Measurements from ENCODE around the gene ZNF688. TPM values are rescaled to one million over a fixed set of nuclear protein-coding genes. Genes with fewer than 3 reads are reported as not detected.

The ZNF688 gene
- total and polyA plus RNA-seq, 2 of the 13 experiments (the other 11 are each of a cell fraction or from before 2014, with no cell fraction given) = 2.4 to 5.4 TPM

DNA sequence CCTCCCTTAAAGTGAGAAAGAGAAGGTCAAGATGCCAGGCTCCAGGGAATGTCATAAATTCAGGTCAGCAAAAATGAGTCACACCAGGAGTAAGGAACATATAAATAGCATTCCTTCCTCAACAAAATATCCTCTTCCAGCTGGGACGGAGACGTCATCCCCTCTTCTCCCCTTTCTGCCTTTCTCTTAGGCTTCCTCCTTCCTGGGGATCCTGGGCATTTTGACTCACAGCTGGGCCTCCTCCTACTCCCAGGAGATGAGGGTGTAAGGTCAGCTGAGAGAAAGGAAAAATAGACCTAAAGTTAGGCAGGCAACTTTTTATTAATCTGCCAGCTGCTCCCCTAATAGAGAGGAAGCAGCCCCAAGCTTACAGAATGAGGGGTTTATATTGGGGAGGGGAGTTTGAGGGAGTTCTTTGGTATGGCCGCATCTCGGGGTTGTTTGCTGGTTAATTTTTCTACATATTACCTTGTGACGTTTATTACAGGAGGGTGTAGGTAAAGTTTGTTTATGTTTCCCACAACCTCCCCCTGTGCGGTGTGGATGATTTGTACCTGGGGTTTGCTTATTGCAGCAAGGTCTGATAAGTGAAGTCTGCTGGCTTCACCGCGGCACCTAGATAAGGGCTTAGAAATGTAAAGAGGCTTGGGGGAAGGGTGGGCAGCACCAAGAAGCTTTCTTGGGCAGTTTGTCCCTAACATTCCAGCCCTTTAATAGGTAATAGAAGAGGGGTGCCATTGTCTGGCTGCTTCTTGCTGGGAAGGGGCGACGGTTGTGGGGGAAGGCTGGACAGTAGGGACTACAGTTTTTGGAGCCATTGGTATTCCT, 29.8 kb downstream of the ZNF688 start (continued):
- TF ChIP-seq TCF7 (IDR thresholded peaks at IDR 0.05; ENCODE audit: low read depth) (no peak), ZNF556 (CRISPR knock-in tag; IDR thresholded peaks at IDR 0.05; ENCODE audit: borderline replicate concordance) (0 out of 2 replicates have a peak, but pooled peaks have one; percentile 17), CREB3 (CRISPR knock-in tag; IDR thresholded peaks at IDR 0.05) (no peak), CHD2 (IDR thresholded peaks at IDR 0.05; ENCODE audit: low read depth, low read length) (no peak), ZBTB39 (CRISPR knock-in tag; IDR thresholded peaks at IDR 0.05) (no peak), MAFG (CRISPR knock-in tag; IDR thresholded peaks at IDR 0.05) (no peak), PHF8 (CRISPR knock-in tag; IDR thresholded peaks at IDR 0.05) (no peak), ZNF558 (CRISPR knock-in tag; IDR thresholded peaks at IDR 0.05; ENCODE audit: borderline replicate concordance) (no peak), TAF15 (IDR thresholded peaks at IDR 0.05; ENCODE audit: low read depth, low read length, poor library complexity, severe bottlenecking) (no peak), KLF6 (CRISPR knock-in tag; IDR thresholded peaks at IDR 0.05) (no peak), KDM3A (CRISPR knock-in tag; IDR thresholded peaks at IDR 0.05; ENCODE audit: low read depth) (no peak), FOXA3 (CRISPR knock-in tag; IDR thresholded peaks at IDR 0.05) (0 out of 2 replicates have a peak, but pooled peaks have one; percentile 25), PRPF4 (IDR thresholded peaks at IDR 0.05; ENCODE audit: low read depth, low read length, poor library complexity, severe bottlenecking) (no peak), SMYD3 (CRISPR knock-in tag; IDR thresholded peaks at IDR 0.05) (no peak), TCF12 (IDR thresholded peaks at IDR 0.05) (no peak), TCF12 (CRISPR knock-in tag; IDR thresholded peaks at IDR 0.05) (no peak), ZNF253 (CRISPR knock-in tag; IDR thresholded peaks at IDR 0.05; ENCODE audit: borderline replicate concordance) (no peak)
- TF ChIP-seq, protein P1, sequence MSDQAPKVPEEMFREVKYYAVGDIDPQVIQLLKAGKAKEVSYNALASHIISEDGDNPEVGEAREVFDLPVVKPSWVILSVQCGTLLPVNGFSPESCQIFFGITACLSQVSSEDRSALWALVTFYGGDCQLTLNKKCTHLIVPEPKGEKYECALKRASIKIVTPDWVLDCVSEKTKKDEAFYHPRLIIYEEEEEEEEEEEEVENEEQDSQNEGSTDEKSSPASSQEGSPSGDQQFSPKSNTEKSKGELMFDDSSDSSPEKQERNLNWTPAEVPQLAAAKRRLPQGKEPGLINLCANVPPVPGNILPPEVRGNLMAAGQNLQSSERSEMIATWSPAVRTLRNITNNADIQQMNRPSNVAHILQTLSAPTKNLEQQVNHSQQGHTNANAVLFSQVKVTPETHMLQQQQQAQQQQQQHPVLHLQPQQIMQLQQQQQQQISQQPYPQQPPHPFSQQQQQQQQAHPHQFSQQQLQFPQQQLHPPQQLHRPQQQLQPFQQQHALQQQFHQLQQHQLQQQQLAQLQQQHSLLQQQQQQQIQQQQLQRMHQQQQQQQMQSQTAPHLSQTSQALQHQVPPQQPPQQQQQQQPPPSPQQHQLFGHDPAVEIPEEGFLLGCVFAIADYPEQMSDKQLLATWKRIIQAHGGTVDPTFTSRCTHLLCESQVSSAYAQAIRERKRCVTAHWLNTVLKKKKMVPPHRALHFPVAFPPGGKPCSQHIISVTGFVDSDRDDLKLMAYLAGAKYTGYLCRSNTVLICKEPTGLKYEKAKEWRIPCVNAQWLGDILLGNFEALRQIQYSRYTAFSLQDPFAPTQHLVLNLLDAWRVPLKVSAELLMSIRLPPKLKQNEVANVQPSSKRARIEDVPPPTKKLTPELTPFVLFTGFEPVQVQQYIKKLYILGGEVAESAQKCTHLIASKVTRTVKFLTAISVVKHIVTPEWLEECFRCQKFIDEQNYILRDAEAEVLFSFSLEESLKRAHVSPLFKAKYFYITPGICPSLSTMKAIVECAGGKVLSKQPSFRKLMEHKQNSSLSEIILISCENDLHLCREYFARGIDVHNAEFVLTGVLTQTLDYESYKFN (CRISPR knock-in tag; conservative IDR thresholded peaks at IDR 0.05) = 0 out of 2 replicates have a peak, but pooled peaks have one; percentile 35
- TF ChIP-seq, protein P2, sequence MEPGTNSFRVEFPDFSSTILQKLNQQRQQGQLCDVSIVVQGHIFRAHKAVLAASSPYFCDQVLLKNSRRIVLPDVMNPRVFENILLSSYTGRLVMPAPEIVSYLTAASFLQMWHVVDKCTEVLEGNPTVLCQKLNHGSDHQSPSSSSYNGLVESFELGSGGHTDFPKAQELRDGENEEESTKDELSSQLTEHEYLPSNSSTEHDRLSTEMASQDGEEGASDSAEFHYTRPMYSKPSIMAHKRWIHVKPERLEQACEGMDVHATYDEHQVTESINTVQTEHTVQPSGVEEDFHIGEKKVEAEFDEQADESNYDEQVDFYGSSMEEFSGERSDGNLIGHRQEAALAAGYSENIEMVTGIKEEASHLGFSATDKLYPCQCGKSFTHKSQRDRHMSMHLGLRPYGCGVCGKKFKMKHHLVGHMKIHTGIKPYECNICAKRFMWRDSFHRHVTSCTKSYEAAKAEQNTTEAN (CRISPR knock-in tag; conservative IDR thresholded peaks at IDR 0.05) = no peak

Data from HepG2 (cell line).